H9 (cell line): ENCODE results near the gene LAMA5. TPM values are rescaled to one million over a fixed set of nuclear protein-coding genes. Genes with fewer than 3 reads are reported as not detected.

Experiments
- DNase-seq: peaks from one replicate; pipeline ENCODE4 v3.0.0-alpha.2; 2017
- H2AFZ ChIP-seq: one replicate; pipeline ENCODE4 v1.6.1; 2013; ENCODE audit warnings: mild to moderate bottlenecking, low read length, control low read depth, moderate library complexity
- H2AK5ac ChIP-seq: 2 replicates; pipeline ENCODE4 v1.6.1; 2013; ENCODE audit warnings: low read length, control low read depth, mixed read lengths; ENCODE audit not compliant: insufficient read length
- H2BK120ac ChIP-seq: one replicate; pipeline ENCODE4 v1.6.1; 2013; ENCODE audit warnings: low read depth, mild to moderate bottlenecking, low read length, control low read depth, inconsistent platforms; ENCODE audit not compliant: poor library complexity, severe bottlenecking
- H2BK12ac ChIP-seq: 2 replicates; pipeline ENCODE4 v1.6.1; 2013; ENCODE audit warnings: low read length, control low read depth, mixed read lengths, low read depth; ENCODE audit not compliant: insufficient read length
- H2BK15ac ChIP-seq: 2 replicates; pipeline ENCODE4 v1.6.1; 2013; ENCODE audit warnings: low read depth, low read length, control low read depth
- H2BK20ac ChIP-seq: one replicate; pipeline ENCODE4 v1.6.1; 2013; ENCODE audit warnings: low read depth, mild to moderate bottlenecking, low read length, control low read depth, inconsistent platforms; ENCODE audit not compliant: poor library complexity, severe bottlenecking
- H2BK5ac ChIP-seq: 2 replicates; pipeline ENCODE4 v1.6.1; 2013; ENCODE audit warnings: low read length, control low read depth, mixed read lengths; ENCODE audit not compliant: insufficient read length
- H3K14ac ChIP-seq: 2 replicates; pipeline ENCODE4 v1.6.1; 2013; ENCODE audit warnings: low read length, control low read depth; ENCODE audit not compliant: insufficient read depth
- H3K18ac ChIP-seq: 2 replicates; pipeline ENCODE4 v1.6.1; 2013; ENCODE audit warnings: low read depth, mild to moderate bottlenecking, mixed read lengths, low read length, control low read depth; ENCODE audit not compliant: insufficient read length
- H3K23ac ChIP-seq: 2 replicates; pipeline ENCODE4 v1.6.1; 2013; ENCODE audit warnings: low read length, control low read depth, mixed read lengths, low read depth; ENCODE audit not compliant: insufficient read length
- H3K23me2 ChIP-seq: 2 replicates; pipeline ENCODE4 v1.6.1; 2013; ENCODE audit warnings: low read depth, mild to moderate bottlenecking, mixed read lengths, low read length, control low read depth; ENCODE audit not compliant: insufficient read length, poor library complexity, severe bottlenecking
- H3K27ac ChIP-seq: 2 replicates; pipeline ENCODE4 v1.5.1; 2013; ENCODE audit warnings: low read length, control low read depth, mixed read lengths, low read depth; ENCODE audit not compliant: insufficient read length
- H3K27me3 ChIP-seq: 2 replicates; pipeline ENCODE4 v1.6.1; 2013; ENCODE audit warnings: low read length, control low read depth, inconsistent platforms; ENCODE audit not compliant: insufficient read depth
- H3K4ac ChIP-seq: 2 replicates; pipeline ENCODE4 v1.6.1; 2013; ENCODE audit warnings: low read depth, mild to moderate bottlenecking, control low read depth, inconsistent platforms, low read length, moderate library complexity
- H3K4me1 ChIP-seq: 2 replicates; pipeline ENCODE4 v1.6.1; 2013; ENCODE audit warnings: low read length, control low read depth, inconsistent platforms; ENCODE audit not compliant: insufficient read depth
- H3K4me2 ChIP-seq: 2 replicates; pipeline ENCODE4 v1.6.1; 2013; ENCODE audit warnings: low read length, control low read depth, mixed read lengths; ENCODE audit not compliant: insufficient read length, insufficient read depth
- H3K56ac ChIP-seq: 2 replicates; pipeline ENCODE4 v1.6.1; 2013; ENCODE audit warnings: low read depth, mild to moderate bottlenecking, mixed read lengths, low read length, control low read depth; ENCODE audit not compliant: insufficient read length
- H3K79me1 ChIP-seq: 2 replicates; pipeline ENCODE4 v1.6.1; 2013; ENCODE audit warnings: low read depth, mild to moderate bottlenecking, moderate library complexity, low read length, control low read depth, inconsistent platforms; ENCODE audit not compliant: insufficient read depth, poor library complexity, severe bottlenecking
- H3K79me2 ChIP-seq: 2 replicates; pipeline ENCODE4 v1.6.1; 2013; ENCODE audit warnings: low read length, control low read depth, inconsistent platforms; ENCODE audit not compliant: insufficient read depth
- H3K9ac ChIP-seq: 2 replicates; pipeline ENCODE4 v1.6.1; 2013; ENCODE audit warnings: low read length, control low read depth, mixed read lengths; ENCODE audit not compliant: insufficient read length; ENCODE audit errors: extremely low read depth
- H3K9me3 ChIP-seq: one replicate; pipeline ENCODE4 v1.6.1; 2013; ENCODE audit warnings: low read depth, low read length, inconsistent platforms; ENCODE audit not compliant: control insufficient read depth
- H3T11ph ChIP-seq: one replicate; pipeline ENCODE4 v1.6.1; 2013; ENCODE audit warnings: mild to moderate bottlenecking, low read length, control low read depth, inconsistent platforms
- H4K20me1 ChIP-seq: one replicate; pipeline ENCODE4 v1.6.1; 2013; ENCODE audit not compliant: control insufficient read depth, insufficient read length, insufficient read depth
- H4K5ac ChIP-seq: 2 replicates; pipeline ENCODE4 v1.6.1; 2013; ENCODE audit warnings: low read depth, mild to moderate bottlenecking, mixed read lengths, low read length, control low read depth; ENCODE audit not compliant: insufficient read length
- H4K8ac ChIP-seq: replicated peaks from 2 replicates; pipeline ENCODE4 v1.6.1; 2013; ENCODE audit warnings: low read length, control low read depth, mixed read lengths, low read depth; ENCODE audit not compliant: insufficient read length
- H4K91ac ChIP-seq: 2 replicates; pipeline ENCODE4 v1.6.1; 2013; ENCODE audit warnings: low read depth, mild to moderate bottlenecking, moderate library complexity, mixed read lengths, low read length, control low read depth; ENCODE audit not compliant: insufficient read length
- H3K27ac Mint-ChIP-seq, 3 experiments: 2 replicates in 2 of 3; 3 replicates in 1 of 3; pipeline ENCODE4 v1.8.0; 2020 to 2021; ENCODE audit warnings: mixed read lengths in 3 of 3, mild to moderate bottlenecking in 1 of 3, moderate library complexity in 1 of 3
- H3K27me3 Mint-ChIP-seq: 2 replicates; pipeline ENCODE4 v1.8.0; 2021; ENCODE audit warnings: low read depth, mild to moderate bottlenecking, moderate library complexity, mixed read lengths
- H3K36me3 Mint-ChIP-seq, 3 experiments: 2 replicates in 2 of 3; 3 replicates in 1 of 3; pipeline ENCODE4 v1.8.0; 2020 to 2021; ENCODE audit warnings: low read depth in 3 of 3, mixed read lengths in 3 of 3; ENCODE audit not compliant: insufficient read depth in 1 of 3
- H3K4me1 Mint-ChIP-seq, 2 experiments: 2 replicates each; pipeline ENCODE4 v1.8.0; 2020; ENCODE audit warnings: mixed read lengths in 2 of 2
- H3K4me3 Mint-ChIP-seq, 2 experiments: 2 replicates in 1 of 2; 3 replicates in 1 of 2; pipeline ENCODE4 v1.8.0; 2020 to 2021; ENCODE audit warnings: mild to moderate bottlenecking in 2 of 2, mixed read lengths in 2 of 2, moderate library complexity in 1 of 2
- H3K9me3 Mint-ChIP-seq, 2 experiments: 2 replicates in 1 of 2; 3 replicates in 1 of 2; pipeline ENCODE4 v1.8.0; 2020; ENCODE audit warnings: mild to moderate bottlenecking in 2 of 2, mixed read lengths in 2 of 2, moderate library complexity in 1 of 2
- CTCF ChIP-seq: fragments of 200-600 bp; sonication (generic); conservative IDR thresholded peaks from 3 replicates; pipeline ENCODE4 v1.8.0; 2021; ENCODE audit warnings: antibody characterized with exemption, mild to moderate bottlenecking
- WGBS: extraction: QIAGEN DNeasy Blood & Tissue Kit; methylation state at CpG from one replicate; pipeline ENCODE4 v1.1.7; 2013; ENCODE audit warnings: missing lambda C conversion rate, low lambda C conversion rate, mixed read lengths; ENCODE audit not compliant: insufficient read length; ENCODE audit errors: extremely low coverage; 5-methylcytosine and 5-hydroxymethylcytosine counted together
- total RNA-seq: library from RNA; stranded (reverse); gene quantifications from 2 replicates; pipeline ENCODE4 v1.2.1, GENCODE V29; 2021

Gene LAMA5
- total RNA-seq, 1 experiment from 2014 or later = 200 TPM

DNA sequence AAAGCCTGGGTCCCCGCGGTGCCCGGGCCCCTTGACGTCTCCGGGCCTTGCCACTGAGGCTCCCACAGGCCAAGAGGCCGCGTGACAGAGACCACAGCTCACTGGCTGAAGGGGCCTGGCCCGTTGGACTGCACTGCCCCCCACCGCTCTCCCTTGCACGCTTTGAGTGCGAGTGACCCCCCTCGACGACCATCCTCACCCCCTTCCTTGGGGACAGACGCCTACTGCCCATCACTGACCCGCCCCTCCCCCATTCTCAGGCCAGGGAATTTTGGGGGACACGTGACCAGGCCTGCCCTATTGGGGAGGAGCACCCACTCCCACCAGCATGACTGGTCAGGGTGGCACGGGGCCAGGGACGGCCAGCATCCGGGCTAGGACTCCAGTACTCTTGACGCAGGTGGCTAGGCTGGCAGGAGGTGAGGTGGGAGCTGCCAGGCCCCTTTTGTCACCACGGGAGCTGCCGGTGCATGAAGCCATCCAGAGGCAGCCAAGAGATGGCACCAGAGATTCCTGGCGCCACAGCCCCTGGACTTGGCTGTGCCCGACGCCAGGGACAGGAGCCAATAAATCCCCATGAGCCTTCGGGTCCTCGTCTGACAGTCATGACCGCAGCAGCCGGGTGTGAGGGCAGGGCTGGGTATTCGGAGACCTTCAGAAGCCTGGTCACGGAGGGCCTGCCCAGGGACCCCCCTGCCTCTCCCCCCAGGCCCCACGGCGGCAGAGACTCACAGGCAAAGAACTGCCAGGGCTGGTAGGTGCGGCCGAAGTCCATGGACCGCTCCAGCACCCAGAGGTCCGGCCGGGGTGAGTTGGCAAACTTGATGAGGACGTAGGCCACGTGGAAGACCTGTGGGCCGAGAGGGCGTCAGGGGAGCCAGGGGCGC lies 14.5 kb downstream of the LAMA5 start:
- Histone ChIP-seq H2AFZ (no peak overlapping the region), H3K14ac (no peak overlapping the region; the same call in 1 of the 2 replicates), H3T11ph (no peak overlapping the region), H2BK120ac (no peak overlapping the region), H2BK5ac (no peak overlapping the region), H3K79me1 (peaks cover 2% of the 10 kb centered on the region), H4K20me1 (no peaks in the 10 kb centered on the region), H3K9ac (no peak overlapping the region), H3K56ac (no peak overlapping the region), H3K27ac (no peak overlapping the region), H3K79me2 (no peaks in the 10 kb centered on the region; the same call in 1 of the 2 replicates), H3K23ac (no peak overlapping the region), H3K4ac (no peak overlapping the region; the same call in 1 of the 2 replicates), H2BK20ac (no peak overlapping the region), H3K27me3 (no peaks in the 10 kb centered on the region), H2AK5ac (no peak overlapping the region), H4K8ac (no peak overlapping the region), H2BK12ac (no peak overlapping the region), H3K4me1 (no peaks in the 10 kb centered on the region; the same call in 1 of the 2 replicates), H3K4me2 (no peak overlapping the region), H3K18ac (no peak overlapping the region), H4K5ac (no peak overlapping the region), H4K91ac (no peak overlapping the region), H3K9me3 (no peaks in the 10 kb centered on the region), H2BK15ac (no peak overlapping the region), H3K23me2 (no peaks in the 10 kb centered on the region)
- Mint-ChIP-seq H3K27me3 (no peaks in the 10 kb centered on the region; the same call in 1 of the 2 replicates), H3K4me1 (peaks cover 9 to 19% of the 10 kb centered on the region in 2 experiments), H3K36me3 (peaks cover 13 to 49% (median 42%) of the 10 kb centered on the region in 3 experiments), H3K4me3 (no peak overlapping the region), H3K27ac (no peak overlapping the region; a peak in 2 of 7 replicates), H3K9me3 (peaks cover 9 to 18% of the 10 kb centered on the region in 2 experiments)
- WGBS = no CpG with 5 or more reads among the region's 43 CpGs
- TF ChIP-seq CTCF = no peak
- DNase-seq = no peak
